Activated CD4-positive, alpha-beta T cell treated with anti-CD3 and anti-CD28 coated beads for 36 hours (primary cell): ENCODE measurements around the gene ZNF354C. TPM values are rescaled to one million over a fixed set of nuclear protein-coding genes. Genes with fewer than 3 reads are reported as not detected.

Experiments
- ATAC-seq: fragments of 200-7000 bp; cut with Tn5 transposase; one replicate; pipeline ENCODE4 v1.10.0; 2021; ENCODE audit warnings: mild to moderate bottlenecking, moderate library complexity
- CTCF ChIA-PET: fragments of 350-600 bp; sonication (Branson Sonifier 250); formaldehyde crosslinking; loops from one replicate; lab custom pipeline; 2021; ENCODE audit warnings: antibody characterized with exemption; lab: Charles Lee
- POLR2A ChIA-PET: fragments of 350-600 bp; sonication (Branson Sonifier 250); formaldehyde crosslinking; loops from one replicate; lab custom pipeline; 2021; ENCODE audit warnings: antibody characterized with exemption, inconsistent platforms; lab: Charles Lee
- DNase-seq: peaks from one replicate; pipeline ENCODE4 v3.0.0-alpha.2; 2020
- H3K27ac Mint-ChIP-seq: one replicate; pipeline ENCODE4 v1.8.0; 2021; ENCODE audit warnings: mixed read lengths
- H3K27me3 Mint-ChIP-seq: one replicate; pipeline ENCODE4 v1.8.0; 2021; ENCODE audit warnings: mixed read lengths
- H3K36me3 Mint-ChIP-seq: one replicate; pipeline ENCODE4 v1.8.0; 2021; ENCODE audit warnings: low read depth, mixed read lengths
- H3K4me1 Mint-ChIP-seq: one replicate; pipeline ENCODE4 v1.8.0; 2021; ENCODE audit warnings: mixed read lengths
- H3K4me3 Mint-ChIP-seq: one replicate; pipeline ENCODE4 v1.8.0; 2021; ENCODE audit warnings: mild to moderate bottlenecking, moderate library complexity, mixed read lengths
- H3K9me3 Mint-ChIP-seq: one replicate; pipeline ENCODE4 v1.8.0; 2021; ENCODE audit warnings: low read depth, mixed read lengths
- intact Hi-C, 2 experiments: fragments of 100-400 bp; cut with DNase I in 1 of 2; cut with micrococcal nuclease in 1 of 2; formaldehyde crosslinking; loops; one replicate each; pipeline versions ENCODE4 v1.14.2 to v1.15.1; 2022 to 2024; cut with DNase I, micrococcal nuclease
- total RNA-seq, 2 experiments: library from RNA; stranded (reverse); gene quantifications; one replicate each; pipeline ENCODE4 v1.2.3, GENCODE V29; 2021

The ZNF354C gene
- total RNA-seq, 2 experiments from 2014 or later: 7.1 to 7.2 TPM

DNA sequence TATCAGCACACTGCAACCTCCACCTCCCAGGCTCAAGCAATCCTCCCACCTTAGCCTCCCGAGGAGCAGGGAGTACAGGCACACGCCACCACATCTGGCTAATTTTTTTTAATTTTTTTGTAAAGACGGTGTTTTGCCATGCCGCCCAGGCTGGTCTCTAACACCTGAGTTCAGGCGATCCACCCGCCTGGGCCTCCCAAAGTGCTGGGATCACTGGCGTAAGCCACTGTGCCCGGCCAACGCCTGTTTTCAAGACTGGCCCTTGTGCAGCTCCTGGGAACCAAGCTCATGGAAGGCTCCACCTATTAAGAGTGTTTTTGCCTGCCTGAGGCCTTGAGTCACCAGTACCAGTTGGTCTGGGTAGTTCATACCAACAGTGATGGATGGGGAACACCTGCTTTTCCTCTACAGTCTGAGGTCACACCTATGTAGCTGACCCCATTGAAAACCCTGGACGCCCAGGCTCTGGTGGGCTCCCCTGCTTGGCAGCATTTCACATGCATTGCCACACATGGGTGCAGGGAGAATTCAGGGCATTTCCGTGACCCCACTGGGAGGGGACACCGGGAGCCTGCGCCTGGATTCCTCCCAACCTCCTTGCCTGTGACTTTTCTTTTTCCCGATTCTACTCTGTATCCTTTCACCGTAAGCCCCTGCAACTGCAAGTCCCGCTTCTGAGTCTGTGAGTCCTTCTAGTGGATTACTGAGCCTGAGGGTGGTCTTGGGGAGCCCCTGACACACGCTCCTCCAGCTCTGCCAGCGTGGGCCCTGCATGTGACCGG, 63.5 kb downstream of the ZNF354C start:
- Mint-ChIP-seq H3K4me1 (no peaks in the 10 kb centered on the region), H3K27me3 (no peaks in the 10 kb centered on the region), H3K9me3 (peaks cover 4% of the 10 kb centered on the region), H3K4me3 (no peak overlapping the region), H3K27ac (no peak overlapping the region), H3K36me3 (no peaks in the 10 kb centered on the region)
- ATAC-seq (no peak), DNase-seq (no peak)
- CTCF ChIA-PET: no interaction called here
- POLR2A ChIA-PET: interaction anchor here (0.5 kb wide), 1 partner anchor 175 kb away, joined by 4 read pairs; no protein-coding TSS in a partner anchor
- intact Hi-C loops: no loop called here

DNA sequence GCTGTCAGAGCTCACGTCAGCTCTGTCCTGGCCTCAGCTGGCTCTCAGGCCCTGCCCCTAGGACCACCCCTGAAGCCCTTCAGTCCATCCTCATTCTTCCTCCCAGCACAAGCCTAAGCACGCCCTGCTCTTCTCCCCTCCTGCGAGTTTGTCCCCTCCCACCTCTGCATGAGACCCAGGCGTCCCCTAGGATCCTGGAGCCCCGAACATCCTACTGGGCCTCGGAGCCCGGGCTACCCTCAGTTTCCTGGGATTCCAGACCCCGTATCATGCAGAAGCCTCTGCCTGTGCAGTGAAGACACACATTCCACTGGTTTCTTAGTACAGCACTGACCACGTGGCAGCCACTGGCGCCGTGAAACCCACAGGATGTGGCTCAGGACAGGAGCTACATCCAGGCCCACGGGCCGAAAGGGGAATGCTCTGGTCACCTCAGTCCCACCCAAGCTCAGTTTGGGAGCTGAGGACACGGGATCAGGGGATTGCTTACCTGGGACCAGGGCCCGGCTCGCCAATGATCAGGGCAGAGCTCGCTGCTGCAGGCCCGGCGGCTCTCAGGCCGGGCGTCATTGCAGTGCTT, 64.2 kb downstream of the ZNF354C start:
- H3K4me3 Mint-ChIP-seq: no peak overlapping the region
- no peak overlapping the region for H3K27ac Mint-ChIP-seq
- H3K36me3 Mint-ChIP-seq: no peaks in the 10 kb centered on the region
- POLR2A ChIA-PET: interaction anchor here (0.5 kb wide), 1 partner anchor 175 kb away, joined by 4 read pairs; no protein-coding TSS in a partner anchor
- DNase-seq (no peak), ATAC-seq (no peak)
- no peaks in the 10 kb centered on the region for H3K4me1 Mint-ChIP-seq
- CTCF ChIA-PET: interaction anchor here (0.6 kb wide), 1 partner anchor 121 kb away, joined by 3 read pairs; no protein-coding TSS in a partner anchor
- H3K9me3 Mint-ChIP-seq: peaks cover 4% of the 10 kb centered on the region
- intact Hi-C loops: no loop called here
- H3K27me3 Mint-ChIP-seq: no peaks in the 10 kb centered on the region

DNA sequence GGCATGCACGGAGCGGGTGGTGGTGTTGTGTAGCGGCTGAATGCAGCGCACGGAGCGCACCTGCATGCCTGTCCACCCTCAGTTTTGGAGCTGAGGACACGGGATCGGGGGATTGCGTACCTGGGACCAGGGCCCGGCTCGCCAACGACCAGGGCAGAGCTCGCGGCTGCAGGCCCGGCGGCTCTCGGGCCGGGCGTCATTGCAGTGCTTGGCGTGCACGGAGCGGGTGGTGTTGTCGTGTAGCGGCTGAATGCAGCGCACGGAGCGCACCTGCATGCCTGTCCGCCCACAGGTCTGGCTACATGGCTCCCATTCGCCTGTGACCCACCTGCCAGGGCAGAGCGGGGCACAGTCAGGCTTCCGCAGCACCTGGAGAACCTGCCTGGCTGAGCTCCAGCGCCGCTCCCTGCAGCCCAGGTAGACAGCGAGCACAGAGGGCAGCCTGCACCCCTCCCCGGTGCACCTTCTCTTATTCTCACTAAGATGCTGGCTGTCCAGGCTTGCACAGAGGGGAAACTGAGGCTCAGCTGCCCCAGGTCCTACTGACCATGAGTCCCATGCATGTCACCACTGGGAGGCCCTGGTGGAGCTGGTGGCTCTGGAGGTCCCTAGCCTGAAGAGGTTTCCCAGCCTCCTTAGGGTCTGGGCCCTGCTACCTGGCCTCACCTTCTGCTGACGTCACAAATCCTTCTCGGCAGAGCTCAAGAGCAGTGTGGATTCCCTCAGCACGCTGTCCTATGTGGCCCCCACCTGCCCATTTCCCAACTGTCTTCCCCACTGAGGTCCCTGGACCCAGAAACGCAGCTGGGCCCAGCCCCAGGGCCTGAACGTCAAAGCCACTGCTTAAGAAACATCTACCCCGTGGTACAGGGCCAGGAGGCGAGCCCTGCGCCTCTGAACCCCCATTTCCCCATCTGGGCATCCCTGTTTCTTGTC, 64.9 kb downstream of the ZNF354C start:
- no peaks in the 10 kb centered on the region for H3K36me3 Mint-ChIP-seq
- ChIA-PET POLR2A (no interaction called here), CTCF (interaction anchor here (0.6 kb wide), 1 partner anchor 121 kb away, joined by 3 read pairs; no protein-coding TSS in a partner anchor)
- H3K4me1 Mint-ChIP-seq: no peaks in the 10 kb centered on the region
- no peak for ATAC-seq
- H3K9me3 Mint-ChIP-seq: peaks cover 2% of the 10 kb centered on the region
- no peak for DNase-seq
- no peaks in the 10 kb centered on the region for H3K27me3 Mint-ChIP-seq
- intact Hi-C loops: no loop called here
- no peak overlapping the region for H3K27ac Mint-ChIP-seq
- no peak overlapping the region for H3K4me3 Mint-ChIP-seq

DNA sequence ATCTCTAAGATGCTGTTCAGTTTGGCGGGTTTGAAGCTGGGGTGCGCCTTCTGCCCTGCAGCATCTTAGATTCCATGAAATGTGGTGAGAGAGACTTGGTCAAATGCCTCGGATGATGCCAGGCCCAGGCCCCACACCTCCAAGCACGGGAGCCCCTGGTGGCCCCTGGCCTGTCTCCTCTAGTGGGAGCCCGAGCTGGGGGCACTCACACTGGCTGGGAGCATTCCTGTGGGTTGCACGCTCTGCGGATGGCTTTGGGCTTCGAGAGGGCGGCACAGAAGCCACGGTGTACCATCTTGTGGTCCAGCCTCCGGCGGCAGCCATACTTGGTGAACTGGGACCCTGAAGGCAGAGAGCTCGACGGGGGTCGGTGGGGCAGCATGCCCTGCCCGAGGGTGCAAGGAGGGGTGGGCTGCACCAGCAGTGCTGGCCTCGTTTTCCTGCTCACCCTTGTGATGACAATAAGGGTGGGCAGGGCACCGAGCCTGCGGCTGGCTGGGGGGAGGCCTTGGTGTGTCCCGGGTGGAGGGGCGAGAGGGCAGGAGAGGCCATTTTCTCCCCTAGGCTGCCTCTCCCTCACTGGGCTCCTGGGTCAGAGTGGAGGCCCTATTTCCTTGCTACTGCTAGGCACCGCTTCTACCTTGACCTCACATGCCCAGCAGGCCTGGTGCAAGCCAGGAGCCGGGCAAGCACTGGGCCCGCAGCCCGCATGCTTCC, 65.8 kb downstream of the ZNF354C start:
- H3K4me1 Mint-ChIP-seq: no peaks in the 10 kb centered on the region
- H3K27ac Mint-ChIP-seq: no peak overlapping the region
- intact Hi-C loops: no loop called here
- H3K27me3 Mint-ChIP-seq: no peaks in the 10 kb centered on the region
- DNase-seq: no peak
- ATAC-seq: no peak
- H3K36me3 Mint-ChIP-seq: no peaks in the 10 kb centered on the region
- ChIA-PET POLR2A (no interaction called here), CTCF (no interaction called here)
- no peaks in the 10 kb centered on the region for H3K9me3 Mint-ChIP-seq
- no peak overlapping the region for H3K4me3 Mint-ChIP-seq

DNA sequence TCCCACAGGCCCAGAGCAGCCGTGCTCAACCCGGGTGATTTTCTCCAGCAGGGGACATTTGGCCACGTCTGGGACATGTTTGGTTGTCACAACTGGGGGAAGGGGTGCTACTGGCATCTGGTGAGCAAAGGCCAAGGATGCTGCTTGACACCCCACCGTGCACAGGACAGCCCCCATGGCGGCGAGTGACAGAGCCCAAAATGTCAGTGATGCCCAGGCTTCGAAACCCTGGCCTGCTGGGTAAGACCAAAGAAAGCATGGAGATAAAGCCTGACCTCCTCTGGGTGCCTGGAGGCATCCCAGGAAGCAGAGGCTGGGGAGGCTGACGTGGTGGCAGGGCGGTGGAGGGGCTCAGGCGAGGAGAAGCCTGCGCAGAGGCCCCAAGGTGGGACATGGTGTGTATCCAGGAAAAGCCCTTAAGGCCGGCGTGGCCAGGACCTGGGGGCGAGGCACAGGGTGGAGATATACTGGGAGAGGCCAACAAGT, 66.4 kb downstream of the ZNF354C start:
- intact Hi-C loops: no loop called here
- Mint-ChIP-seq H3K27ac (no peak overlapping the region), H3K27me3 (no peaks in the 10 kb centered on the region), H3K36me3 (no peaks in the 10 kb centered on the region), H3K4me1 (no peaks in the 10 kb centered on the region), H3K4me3 (no peak overlapping the region), H3K9me3 (no peaks in the 10 kb centered on the region)
- DNase-seq (no peak), ATAC-seq (no peak)
- POLR2A ChIA-PET: no interaction called here
- CTCF ChIA-PET: no interaction called here

DNA sequence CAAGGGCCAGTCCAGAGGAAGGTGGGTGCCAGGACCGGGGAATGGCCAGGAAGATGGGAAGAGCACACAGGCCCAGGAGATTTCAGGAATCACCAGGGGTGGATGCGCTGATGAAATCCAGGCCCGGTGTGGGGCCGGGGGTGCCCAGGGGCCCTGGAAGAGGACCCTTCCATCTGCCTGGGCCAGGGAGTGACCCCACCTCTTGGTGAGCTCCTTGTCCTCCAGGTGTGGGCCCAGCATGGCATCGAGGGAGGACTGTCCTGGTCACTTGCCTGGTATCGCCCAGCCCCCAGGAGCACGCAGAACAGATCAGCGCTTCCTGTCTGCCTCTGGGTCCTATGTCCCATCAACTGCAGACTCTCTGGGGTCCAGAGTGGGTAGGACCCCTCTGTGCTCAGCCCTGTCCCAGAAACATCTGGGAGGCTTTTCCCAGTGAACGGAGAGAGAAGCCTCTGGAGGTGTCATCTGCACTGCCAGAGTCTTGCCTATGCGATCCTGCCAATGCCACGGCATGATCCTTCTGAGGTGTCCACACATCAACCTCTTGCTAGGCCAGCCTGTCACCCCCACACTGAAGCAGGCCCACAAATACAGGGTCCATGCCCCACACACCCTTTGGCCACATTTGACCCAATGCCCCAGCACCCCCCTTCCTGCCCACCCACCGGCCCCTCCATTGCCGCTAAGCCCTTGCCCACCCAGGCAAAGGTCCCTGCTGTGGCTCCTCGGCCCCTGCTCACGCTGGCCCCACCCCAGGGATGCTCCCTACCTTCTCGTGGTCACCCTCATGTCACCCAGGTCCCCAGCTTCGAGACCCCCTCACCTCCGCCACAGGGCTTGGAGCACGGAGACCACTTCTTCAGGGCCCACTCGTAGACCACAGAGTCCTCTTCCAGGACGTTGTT, 67.2 kb downstream of the ZNF354C start:
- DNase-seq (no peak), ATAC-seq (no peak)
- ChIA-PET CTCF (no interaction called here), POLR2A (no interaction called here)
- no peak overlapping the region for H3K27ac Mint-ChIP-seq
- no peak overlapping the region for H3K4me3 Mint-ChIP-seq
- no peaks in the 10 kb centered on the region for H3K27me3 Mint-ChIP-seq
- H3K36me3 Mint-ChIP-seq: no peaks in the 10 kb centered on the region
- no peaks in the 10 kb centered on the region for H3K4me1 Mint-ChIP-seq
- intact Hi-C loops: no loop called here
- no peaks in the 10 kb centered on the region for H3K9me3 Mint-ChIP-seq

DNA sequence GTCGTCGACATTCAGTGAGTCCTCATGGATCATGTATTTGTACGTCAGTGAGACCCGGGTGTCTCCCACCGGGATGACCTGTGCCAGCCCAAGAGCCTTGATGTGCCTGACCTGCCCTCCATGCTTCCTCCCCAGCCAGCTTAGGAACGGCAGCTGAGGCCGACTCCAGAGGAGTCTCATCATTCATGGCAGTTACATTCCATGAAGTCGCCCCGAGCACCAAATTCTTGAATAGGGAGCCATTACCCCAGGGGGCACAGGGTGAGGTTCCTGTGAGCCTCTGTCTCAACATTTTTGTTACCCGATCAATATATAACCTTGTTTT, 67.8 kb downstream of the ZNF354C start:
- DNase-seq: no peak
- Mint-ChIP-seq H3K27ac (no peak overlapping the region), H3K4me3 (no peak overlapping the region), H3K4me1 (no peaks in the 10 kb centered on the region), H3K27me3 (no peaks in the 10 kb centered on the region), H3K9me3 (no peaks in the 10 kb centered on the region), H3K36me3 (no peaks in the 10 kb centered on the region)
- ChIA-PET CTCF (no interaction called here), POLR2A (no interaction called here)
- no peak for ATAC-seq
- intact Hi-C loops: no loop called here

DNA sequence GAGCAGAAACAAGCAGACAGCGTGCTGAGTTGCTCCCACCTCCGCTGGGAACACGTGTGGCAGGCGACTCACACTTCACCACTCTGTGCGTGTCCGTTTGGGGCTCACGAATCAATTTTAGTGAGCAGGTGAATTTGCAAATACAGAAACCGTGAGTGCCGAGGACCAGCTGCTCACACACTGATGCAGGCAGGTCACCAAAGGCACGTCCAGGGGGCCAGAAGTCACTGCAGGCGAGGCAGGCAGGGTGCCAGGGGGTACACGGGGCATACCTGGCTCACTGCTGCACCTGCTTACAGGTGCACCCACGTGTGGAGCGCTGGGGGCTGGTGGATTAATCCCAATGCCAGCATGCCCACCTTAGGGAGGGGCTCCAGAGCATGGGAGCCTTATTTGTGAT, 68.8 kb downstream of the ZNF354C start:
- no peak for ATAC-seq
- DNase-seq: no peak
- intact Hi-C loops: no loop called here
- Mint-ChIP-seq H3K27ac (no peak overlapping the region), H3K9me3 (no peaks in the 10 kb centered on the region), H3K27me3 (no peaks in the 10 kb centered on the region), H3K4me3 (no peak overlapping the region), H3K4me1 (no peaks in the 10 kb centered on the region), H3K36me3 (no peaks in the 10 kb centered on the region)
- ChIA-PET CTCF (no interaction called here), POLR2A (no interaction called here)

DNA sequence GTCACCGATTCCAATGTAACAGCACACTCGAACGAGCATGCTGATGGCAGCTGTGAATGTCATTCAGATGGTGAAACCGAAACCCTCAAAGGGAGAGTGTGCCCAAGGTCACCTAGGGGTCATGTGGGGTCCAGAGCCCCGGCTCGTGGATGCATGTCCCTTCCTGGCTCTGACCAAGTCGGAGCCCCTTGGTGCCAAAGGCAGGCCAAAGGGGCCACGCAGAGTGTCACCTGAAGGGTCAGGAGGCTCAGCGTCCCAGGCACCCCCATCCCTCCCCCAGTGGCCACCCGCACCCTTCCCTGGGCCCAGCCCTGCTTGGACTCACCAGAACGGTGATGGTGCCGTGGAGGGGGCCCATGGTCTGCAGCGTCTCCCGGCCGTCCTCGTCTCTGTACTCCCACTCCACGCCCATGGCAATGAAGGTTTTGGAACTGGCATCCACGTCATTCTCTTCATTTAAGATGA, 69.5 kb downstream of the ZNF354C start:
- ATAC-seq (no peak), DNase-seq (no peak)
- CTCF ChIA-PET: no interaction called here
- intact Hi-C loops: no loop called here
- Mint-ChIP-seq H3K4me1 (no peaks in the 10 kb centered on the region), H3K4me3 (no peak overlapping the region), H3K27me3 (no peaks in the 10 kb centered on the region), H3K27ac (no peak overlapping the region), H3K36me3 (no peaks in the 10 kb centered on the region), H3K9me3 (no peaks in the 10 kb centered on the region)
- POLR2A ChIA-PET: no interaction called here

DNA sequence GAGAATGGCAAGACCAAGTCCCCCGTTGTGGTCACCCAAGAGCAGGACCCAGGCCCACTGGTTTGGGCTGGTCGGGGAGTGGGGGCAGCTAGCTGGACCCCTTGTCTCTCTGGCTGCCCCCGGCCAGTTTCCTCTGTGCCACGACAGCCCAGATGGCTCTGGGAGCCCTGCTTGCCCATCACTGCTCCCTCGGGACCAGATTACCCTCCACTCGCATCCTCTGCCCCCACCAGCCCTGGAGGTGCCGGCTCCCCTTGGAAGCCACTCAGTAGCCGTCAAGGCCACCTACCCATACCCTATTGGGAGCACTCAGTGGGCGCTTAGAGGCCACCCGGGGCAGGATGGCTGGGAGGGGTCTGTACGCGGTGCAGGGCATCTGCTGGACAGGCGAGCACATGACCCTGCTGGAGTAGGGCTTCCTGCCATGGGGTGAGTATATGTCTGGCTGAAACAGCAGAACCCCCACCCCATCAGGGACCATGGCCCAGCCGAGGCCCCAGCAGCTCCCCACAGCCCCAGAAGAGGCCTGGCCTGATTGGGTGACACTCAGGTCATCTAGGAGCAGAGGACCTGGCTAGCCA, 70.0 kb downstream of the ZNF354C start:
- Mint-ChIP-seq H3K4me3 (no peak overlapping the region), H3K36me3 (no peaks in the 10 kb centered on the region), H3K27ac (no peak overlapping the region), H3K4me1 (no peaks in the 10 kb centered on the region), H3K27me3 (no peaks in the 10 kb centered on the region), H3K9me3 (peaks cover 2% of the 10 kb centered on the region)
- ChIA-PET CTCF (no interaction called here), POLR2A (no interaction called here)
- DNase-seq (no peak), ATAC-seq (no peak)
- intact Hi-C loops: no loop called here
